ENCODE measurements around the gene CDHR2. TPM values are rescaled to one million over a fixed set of nuclear protein-coding genes. Genes with fewer than 3 reads are reported as not detected.

CDHR2 gene
- total RNA-seq, 2 experiments from 2014 or later = 0.23 to 0.47 TPM

DNA sequence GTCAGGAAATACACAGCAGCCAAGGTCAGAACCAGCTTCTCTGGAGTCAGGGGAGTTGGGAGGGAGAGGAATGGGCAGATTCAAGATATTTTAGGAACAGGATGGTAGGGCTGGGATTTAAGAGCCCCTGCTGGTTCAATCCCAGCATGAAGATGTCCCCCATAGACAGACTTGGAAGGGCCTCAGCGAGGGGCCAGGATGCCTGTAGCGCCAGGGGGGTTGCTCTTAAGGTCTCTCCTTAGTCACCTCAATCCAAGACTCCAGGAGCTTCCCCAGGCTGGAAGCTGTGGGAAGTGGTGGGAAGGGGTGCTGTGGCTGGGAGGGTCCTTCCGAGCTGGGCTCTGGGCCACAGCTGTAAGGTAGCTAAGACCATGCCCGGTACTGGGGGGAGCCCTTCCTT lies 90.1 kb downstream of the CDHR2 start:
- Mint-ChIP-seq H3K4me3 (no peak overlapping the region), H3K36me3 (ENCODE audit: low read depth) (no peaks in the 10 kb centered on the region), H3K27me3 (peaks cover 10% of the 10 kb centered on the region), H3K9me3 (no peaks in the 10 kb centered on the region), H3K27ac (no peak overlapping the region), H3K4me1 (ENCODE audit: low read depth) (peaks cover 6% of the 10 kb centered on the region)
- POLR2A ChIA-PET = no interaction called here
- TF ChIP-seq, protein P1, sequence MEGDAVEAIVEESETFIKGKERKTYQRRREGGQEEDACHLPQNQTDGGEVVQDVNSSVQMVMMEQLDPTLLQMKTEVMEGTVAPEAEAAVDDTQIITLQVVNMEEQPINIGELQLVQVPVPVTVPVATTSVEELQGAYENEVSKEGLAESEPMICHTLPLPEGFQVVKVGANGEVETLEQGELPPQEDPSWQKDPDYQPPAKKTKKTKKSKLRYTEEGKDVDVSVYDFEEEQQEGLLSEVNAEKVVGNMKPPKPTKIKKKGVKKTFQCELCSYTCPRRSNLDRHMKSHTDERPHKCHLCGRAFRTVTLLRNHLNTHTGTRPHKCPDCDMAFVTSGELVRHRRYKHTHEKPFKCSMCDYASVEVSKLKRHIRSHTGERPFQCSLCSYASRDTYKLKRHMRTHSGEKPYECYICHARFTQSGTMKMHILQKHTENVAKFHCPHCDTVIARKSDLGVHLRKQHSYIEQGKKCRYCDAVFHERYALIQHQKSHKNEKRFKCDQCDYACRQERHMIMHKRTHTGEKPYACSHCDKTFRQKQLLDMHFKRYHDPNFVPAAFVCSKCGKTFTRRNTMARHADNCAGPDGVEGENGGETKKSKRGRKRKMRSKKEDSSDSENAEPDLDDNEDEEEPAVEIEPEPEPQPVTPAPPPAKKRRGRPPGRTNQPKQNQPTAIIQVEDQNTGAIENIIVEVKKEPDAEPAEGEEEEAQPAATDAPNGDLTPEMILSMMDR (IDR thresholded peaks at IDR 0.05) = no peak
- intact Hi-C loops (cut with micrococcal nuclease) = no loop called here
- no peak for ATAC-seq
- CTCF ChIA-PET = interaction anchor here (1.0 to 1.4 kb wide), 2 partner anchors 9 to 19 kb away, joined by 3 read pairs; partner anchors contain the start of genes EIF4E1B and SNCB
- DNase-seq = no peak

DNA sequence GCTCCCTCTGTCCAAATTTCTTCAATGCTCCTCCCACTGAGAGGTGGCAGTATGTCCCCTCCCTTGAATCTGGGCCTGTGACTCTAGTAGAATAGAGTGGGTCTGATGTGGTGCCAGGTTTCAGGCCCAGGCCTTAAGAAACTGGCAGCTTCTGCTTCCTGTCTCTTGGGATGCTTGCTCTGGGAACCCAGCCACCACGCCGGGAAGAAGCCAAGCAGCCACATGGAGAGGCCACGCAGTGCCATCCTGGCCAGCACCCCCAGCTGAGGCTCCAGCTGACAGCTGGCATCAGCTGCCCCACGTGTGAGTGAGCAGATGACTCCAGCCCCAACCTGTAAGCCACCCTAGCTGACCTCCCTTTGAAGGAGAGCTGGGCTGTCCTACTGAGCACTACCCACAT lies 90.8 kb downstream of the CDHR2 start:
- H3K27me3 Mint-ChIP-seq = peaks cover 6% of the 10 kb centered on the region
- ChIA-PET CTCF (interaction anchor here (1.0 to 1.4 kb wide), 3 partner anchors 10 to 21 kb away, joined by 3 to 4 read pairs (median 3); partner anchors contain the start of genes EIF4E1B and SNCB), POLR2A (no interaction called here)
- H3K4me1 Mint-ChIP-seq (ENCODE audit: low read depth) = peaks cover 6% of the 10 kb centered on the region
- TF ChIP-seq, protein P1 (IDR thresholded peaks at IDR 0.05) = no peak
- DNase-seq = no peak
- no peak overlapping the region for H3K4me3 Mint-ChIP-seq
- H3K36me3 Mint-ChIP-seq (ENCODE audit: low read depth) = no peaks in the 10 kb centered on the region
- ATAC-seq = no peak
- no peaks in the 10 kb centered on the region for H3K9me3 Mint-ChIP-seq
- intact Hi-C loops (cut with micrococcal nuclease) = no loop called here
- H3K27ac Mint-ChIP-seq = no peak overlapping the region

DNA sequence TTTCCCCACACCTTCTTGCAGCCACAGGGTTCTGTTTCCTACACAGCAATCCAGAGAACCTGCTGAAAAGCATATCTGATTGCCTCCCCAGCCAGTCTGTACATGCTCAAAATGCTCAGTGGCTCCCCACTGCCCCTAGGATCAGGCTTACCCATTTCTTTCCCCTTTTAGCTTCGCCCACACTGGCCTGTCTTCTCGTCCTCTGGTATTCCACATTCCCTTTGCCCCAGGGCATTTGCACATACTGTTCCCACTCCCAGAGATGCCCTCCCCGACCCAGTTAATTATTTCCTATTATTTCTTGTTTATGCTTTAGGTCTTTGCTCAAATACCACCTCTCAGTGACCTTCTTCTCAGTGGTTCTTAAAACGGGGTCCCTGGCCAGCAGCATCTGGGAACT lies 91.5 kb downstream of the CDHR2 start:
- TF ChIP-seq, protein P1 (IDR thresholded peaks at IDR 0.05) = no peak
- Mint-ChIP-seq H3K36me3 (ENCODE audit: low read depth) (no peaks in the 10 kb centered on the region), H3K9me3 (no peaks in the 10 kb centered on the region), H3K27me3 (peaks cover 1% of the 10 kb centered on the region), H3K4me1 (ENCODE audit: low read depth) (peaks cover 6% of the 10 kb centered on the region), H3K27ac (no peak overlapping the region), H3K4me3 (no peak overlapping the region)
- ChIA-PET POLR2A (no interaction called here), CTCF (interaction anchor here (1.0 to 1.4 kb wide), 2 partner anchors 10 to 20 kb away, joined by 3 to 4 read pairs; partner anchors contain the start of genes EIF4E1B and SNCB)
- ATAC-seq = no peak
- intact Hi-C loops (cut with micrococcal nuclease) = no loop called here
- DNase-seq = no peak

DNA sequence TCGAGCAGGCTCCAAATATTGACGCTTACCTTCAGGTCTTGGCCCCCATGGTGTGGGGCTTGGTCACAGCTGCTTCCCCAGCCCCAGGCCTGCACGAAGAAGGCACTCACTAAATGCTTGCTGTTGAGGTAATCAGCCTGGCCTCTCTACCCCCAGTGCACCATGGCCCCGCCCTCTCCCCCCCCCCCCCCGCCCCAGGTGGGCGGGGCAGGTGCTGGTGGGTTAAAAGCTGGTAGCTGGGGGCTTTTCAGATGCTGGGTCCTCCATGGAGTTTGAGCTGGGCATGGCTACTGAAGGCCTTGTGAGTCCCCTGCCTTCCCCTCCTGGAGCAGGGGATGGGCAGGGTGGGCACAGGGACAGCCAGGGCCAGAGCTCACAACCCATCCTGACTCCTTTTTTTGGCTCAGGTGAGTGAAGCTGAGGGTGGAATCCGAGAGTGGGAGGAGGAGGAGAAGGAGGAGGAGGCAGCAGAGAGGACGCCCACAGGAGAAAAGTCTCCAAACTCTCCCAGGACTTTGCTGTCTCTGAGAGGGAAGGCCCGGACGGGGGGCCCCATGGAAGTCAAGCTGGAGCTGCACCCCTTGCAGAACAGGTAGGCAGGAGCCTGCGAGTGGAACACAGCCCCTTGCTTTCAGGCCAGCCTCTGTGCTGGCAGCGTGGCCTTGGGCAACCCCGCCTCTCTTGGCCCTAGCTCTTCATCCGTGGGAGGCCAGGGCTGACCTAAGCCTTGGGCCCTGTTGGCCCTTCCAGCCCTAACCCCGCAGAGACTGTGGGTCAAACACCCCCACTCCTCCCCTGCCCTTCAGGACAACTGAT lies 93.7 kb downstream of the CDHR2 start:
- TF ChIP-seq, protein P1 (IDR thresholded peaks at IDR 0.05) = no peak
- no peaks in the 10 kb centered on the region for H3K9me3 Mint-ChIP-seq
- ATAC-seq = no peak
- H3K27me3 Mint-ChIP-seq = no peaks in the 10 kb centered on the region
- POLR2A ChIA-PET = no interaction called here
- CTCF ChIA-PET = interaction anchor here (7.8 kb wide), 1 partner anchor 16 kb away, joined by 54 read pairs; no protein-coding TSS in a partner anchor
- H3K36me3 Mint-ChIP-seq (ENCODE audit: low read depth) = no peaks in the 10 kb centered on the region
- H3K4me3 Mint-ChIP-seq = no peak overlapping the region
- intact Hi-C loops (cut with micrococcal nuclease) = no loop called here
- no peak for DNase-seq
- H3K4me1 Mint-ChIP-seq (ENCODE audit: low read depth) = peaks cover 18% of the 10 kb centered on the region
- no peak overlapping the region for H3K27ac Mint-ChIP-seq

Data from activated CD8-positive, alpha-beta T cell treated with anti-CD3 and anti-CD28 coated beads for 36 hours (primary cell).